Astrocyte (in vitro differentiated cells and primary cell): ENCODE results near the gene VPS41. TPM values are rescaled to one million over a fixed set of nuclear protein-coding genes. Genes with fewer than 3 reads are reported as not detected.

Source experiments
- DNase-seq: peaks from one replicate; pipeline ENCODE4 v3.0.0-alpha.2; 2010; ENCODE audit warnings: low read depth
- FAIRE-seq: peaks from 2 replicates; lab custom pipeline; 2011; peaks lifted over from hg19 to GRCh38; lab: Jason Lieb, UNC
- H2AFZ ChIP-seq: 2 replicates; pipeline ENCODE4 v1.6.0; 2012; ENCODE audit warnings: low read depth, low read length, inconsistent platforms
- H3K27ac ChIP-seq: 2 replicates; pipeline ENCODE4 v1.5.1; 2011; ENCODE audit warnings: low read depth, low read length, inconsistent platforms
- H3K27me3 ChIP-seq: 2 replicates; pipeline ENCODE4 v1.6.0; 2011; ENCODE audit warnings: low read length, inconsistent platforms; ENCODE audit not compliant: insufficient read depth
- H3K36me3 ChIP-seq: 2 replicates; pipeline ENCODE4 v1.5.1; 2011; ENCODE audit warnings: low read length, inconsistent platforms; ENCODE audit not compliant: insufficient read depth
- H3K4me1 ChIP-seq: 2 replicates; pipeline ENCODE4 v1.5.1; 2011; ENCODE audit warnings: low read length, inconsistent platforms; ENCODE audit not compliant: insufficient read depth
- H3K4me2 ChIP-seq: 2 replicates; pipeline ENCODE4 v1.6.0; 2012; ENCODE audit warnings: low read length, inconsistent platforms
- H3K4me3 ChIP-seq: 2 replicates; pipeline ENCODE4 v1.5.1; 2011; ENCODE audit warnings: low read depth, mild to moderate bottlenecking, low read length, inconsistent platforms; ENCODE audit not compliant: insufficient read depth
- H3K79me2 ChIP-seq: 2 replicates; pipeline ENCODE4 v1.6.0; 2012; ENCODE audit warnings: mild to moderate bottlenecking, low read length, inconsistent platforms; ENCODE audit not compliant: insufficient read depth
- H3K9ac ChIP-seq: 2 replicates; pipeline ENCODE4 v1.6.0; 2012; ENCODE audit warnings: mild to moderate bottlenecking, low read length, inconsistent platforms
- H3K9me3 ChIP-seq: 2 replicates; pipeline ENCODE4 v1.5.1; 2012; ENCODE audit warnings: low read depth, mild to moderate bottlenecking, low read length, inconsistent platforms; ENCODE audit not compliant: insufficient read depth
- H4K20me1 ChIP-seq: 2 replicates; pipeline ENCODE4 v1.6.0; 2012; ENCODE audit warnings: low read length, inconsistent platforms; ENCODE audit not compliant: insufficient read depth
- H3K27ac Mint-ChIP-seq: one replicate; pipeline ENCODE4 v1.8.0; 2021; ENCODE audit warnings: mild to moderate bottlenecking, mixed read lengths; ENCODE audit not compliant: unreplicated experiment
- H3K27me3 Mint-ChIP-seq: one replicate; pipeline ENCODE4 v1.8.0; 2021; ENCODE audit warnings: low read depth, mixed read lengths; ENCODE audit not compliant: unreplicated experiment
- H3K36me3 Mint-ChIP-seq: one replicate; pipeline ENCODE4 v1.8.0; 2021; ENCODE audit warnings: low read depth, mixed read lengths; ENCODE audit not compliant: unreplicated experiment
- H3K4me1 Mint-ChIP-seq: one replicate; pipeline ENCODE4 v1.8.0; 2021; ENCODE audit warnings: low read depth, mixed read lengths; ENCODE audit not compliant: unreplicated experiment
- H3K4me3 Mint-ChIP-seq: one replicate; pipeline ENCODE4 v1.8.0; 2021; ENCODE audit warnings: mild to moderate bottlenecking, moderate library complexity, mixed read lengths; ENCODE audit not compliant: unreplicated experiment
- H3K9me3 Mint-ChIP-seq: one replicate; pipeline ENCODE4 v1.8.0; 2021; ENCODE audit warnings: mild to moderate bottlenecking, mixed read lengths; ENCODE audit not compliant: unreplicated experiment
- CTCF ChIP-seq: IDR thresholded peaks from 2 replicates; pipeline ENCODE4 v1.5.1; 2011; ENCODE audit warnings: low read depth, mild to moderate bottlenecking, inconsistent platforms, low read length, moderate library complexity; ENCODE audit not compliant: insufficient read depth
- EZH2 ChIP-seq: IDR thresholded peaks from 2 replicates; pipeline ENCODE4 v1.6.1; 2012; ENCODE audit warnings: mild to moderate bottlenecking, low read length, inconsistent platforms; ENCODE audit not compliant: insufficient read depth
- total RNA-seq: library from RNA; stranded (reverse); gene quantifications from 2 replicates; pipeline ENCODE4 v1.2.1, GENCODE V29; 2021

The VPS41 gene
- total RNA-seq, 1 donor from 2014 or later: 93.6 TPM

- no peaks in the 10 kb centered on the region for H3K79me2 ChIP-seq
- H3K9ac ChIP-seq: no peak overlapping the region
- TF ChIP-seq CTCF (no peak), EZH2 (no peak)
- H3K36me3 ChIP-seq: no peaks in the 10 kb centered on the region
- no peak overlapping the region for H3K4me3 ChIP-seq
- Mint-ChIP-seq H3K4me1 (peaks cover 9% of the 10 kb centered on the region), H3K27me3 (no peaks in the 10 kb centered on the region), H3K4me3 (no peak overlapping the region), H3K27ac (no peak overlapping the region), H3K36me3 (peaks cover 2% of the 10 kb centered on the region), H3K9me3 (no peaks in the 10 kb centered on the region)
- FAIRE-seq: no peak
- DNase-seq: no peak
- no peak overlapping the region for H3K27ac ChIP-seq
- no peaks in the 10 kb centered on the region for H3K27me3 ChIP-seq
- H4K20me1 ChIP-seq: peaks cover 21% of the 10 kb centered on the region
- H3K4me2 ChIP-seq: no peak overlapping the region
- no peak overlapping the region for H2AFZ ChIP-seq
- H3K9me3 ChIP-seq: no peaks in the 10 kb centered on the region
- no peaks in the 10 kb centered on the region for H3K4me1 ChIP-seq
These were observed 25.3 kb downstream of the VPS41 start for GRCh38 chr7:38883706-38884105.

- Histone ChIP-seq H3K79me2 (peaks cover 3% of the 10 kb centered on the region), H3K9ac (no peak overlapping the region), H3K27ac (no peak overlapping the region), H3K9me3 (no peaks in the 10 kb centered on the region), H3K27me3 (no peaks in the 10 kb centered on the region), H3K4me3 (no peak overlapping the region), H4K20me1 (peaks cover 26% of the 10 kb centered on the region), H3K4me2 (no peak overlapping the region), H3K4me1 (no peaks in the 10 kb centered on the region), H3K36me3 (no peaks in the 10 kb centered on the region), H2AFZ (no peak overlapping the region)
- FAIRE-seq (no peak), DNase-seq (no peak)
- Mint-ChIP-seq H3K27me3 (no peaks in the 10 kb centered on the region), H3K9me3 (no peaks in the 10 kb centered on the region), H3K36me3 (peaks cover 2% of the 10 kb centered on the region), H3K27ac (no peak overlapping the region), H3K4me3 (no peak overlapping the region), H3K4me1 (peaks cover 10% of the 10 kb centered on the region)
- TF ChIP-seq EZH2 (no peak), CTCF (no peak)
These were observed 26.9 kb downstream of the VPS41 start for GRCh38 chr7:38881947-38882684.

- Histone ChIP-seq H3K79me2 (peaks cover 3% of the 10 kb centered on the region), H3K36me3 (no peaks in the 10 kb centered on the region), H2AFZ (no peak overlapping the region), H3K4me2 (no peak overlapping the region), H3K4me1 (no peaks in the 10 kb centered on the region), H3K9me3 (no peaks in the 10 kb centered on the region), H4K20me1 (peaks cover 21% of the 10 kb centered on the region), H3K9ac (no peak overlapping the region), H3K27ac (no peak overlapping the region), H3K4me3 (no peak overlapping the region), H3K27me3 (no peaks in the 10 kb centered on the region)
- Mint-ChIP-seq H3K27me3 (no peaks in the 10 kb centered on the region), H3K27ac (no peak overlapping the region), H3K36me3 (peaks cover 2% of the 10 kb centered on the region), H3K9me3 (no peaks in the 10 kb centered on the region), H3K4me3 (no peak overlapping the region), H3K4me1 (peaks cover 13% of the 10 kb centered on the region)
- FAIRE-seq (no peak), DNase-seq (peak; percentile 4)
- TF ChIP-seq EZH2 (no peak), CTCF (no peak)
These were observed 28.0 kb downstream of the VPS41 start for GRCh38 chr7:38881015-38881414.
